SKM-1 treated with dmso at 0.1 percent for 144 hours (cell line): Measurements from ENCODE around the gene CRABP2.
A peak's percentile ranks its signal among the peaks of the same experiment; 100 is the strongest.

Source experiments
- DNase-seq: peaks from one replicate; lab custom pipeline; 2025; ENCODE audit not compliant: unreplicated experiment; lab: John Stamatoyannopoulos, UW

Gene CRABP2

DNA sequence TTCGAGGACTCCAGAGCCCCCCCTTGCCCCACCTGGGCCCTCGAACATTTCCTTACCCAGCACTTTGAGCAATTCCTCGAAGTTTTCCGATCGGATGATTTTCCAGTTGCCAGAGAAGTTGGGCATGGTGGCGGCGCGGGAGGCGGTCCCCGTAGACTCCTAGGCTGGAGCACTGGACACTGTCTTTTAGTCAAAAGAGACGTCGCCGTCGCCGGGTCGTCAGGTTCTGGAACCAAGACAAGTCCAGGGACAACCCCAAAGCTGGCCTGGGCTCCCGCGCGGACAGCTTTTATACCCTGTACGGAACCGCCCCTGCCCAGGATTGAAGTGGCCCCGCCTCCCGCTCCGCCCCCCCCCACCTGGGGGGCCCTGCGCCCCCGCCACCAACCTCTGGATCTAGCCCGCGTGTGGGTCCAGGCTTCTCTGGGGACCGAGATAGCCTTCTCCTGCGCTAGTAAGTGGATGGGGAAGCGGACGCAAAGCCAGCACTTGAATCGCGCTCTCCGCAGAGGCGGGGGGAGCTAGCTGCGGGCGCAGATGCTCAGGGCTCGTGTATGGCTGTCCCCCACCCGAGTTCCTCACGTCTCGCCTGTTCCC, at the start of gene CRABP2:
Gene CRABP2, minus strand, starts transcription at position 263 of the 597 bp plus-strand sequence. Its CDS starts 137 bp downstream, at position 126.
- no peak for DNase-seq

DNA sequence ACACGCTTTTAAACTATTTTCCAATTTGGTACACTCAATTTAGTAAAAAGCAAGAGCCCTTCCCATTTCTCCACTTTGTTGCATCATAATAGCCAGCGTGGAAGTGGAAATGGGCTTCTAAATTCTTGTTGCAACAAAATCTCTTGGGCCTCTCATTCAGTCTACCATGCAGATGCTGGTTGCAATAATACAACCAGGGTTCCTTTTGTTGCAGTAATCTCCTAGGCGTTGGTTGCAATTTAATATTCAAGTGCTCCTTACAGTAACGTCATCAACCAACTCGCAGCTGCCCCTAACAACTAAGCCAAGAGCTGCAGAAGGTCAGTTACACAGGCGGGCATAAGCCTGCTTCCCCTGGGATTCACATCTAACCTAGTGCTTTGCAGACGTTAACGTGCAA, 48.8 kb upstream of the CRABP2 start:
- no peak for DNase-seq

DNA sequence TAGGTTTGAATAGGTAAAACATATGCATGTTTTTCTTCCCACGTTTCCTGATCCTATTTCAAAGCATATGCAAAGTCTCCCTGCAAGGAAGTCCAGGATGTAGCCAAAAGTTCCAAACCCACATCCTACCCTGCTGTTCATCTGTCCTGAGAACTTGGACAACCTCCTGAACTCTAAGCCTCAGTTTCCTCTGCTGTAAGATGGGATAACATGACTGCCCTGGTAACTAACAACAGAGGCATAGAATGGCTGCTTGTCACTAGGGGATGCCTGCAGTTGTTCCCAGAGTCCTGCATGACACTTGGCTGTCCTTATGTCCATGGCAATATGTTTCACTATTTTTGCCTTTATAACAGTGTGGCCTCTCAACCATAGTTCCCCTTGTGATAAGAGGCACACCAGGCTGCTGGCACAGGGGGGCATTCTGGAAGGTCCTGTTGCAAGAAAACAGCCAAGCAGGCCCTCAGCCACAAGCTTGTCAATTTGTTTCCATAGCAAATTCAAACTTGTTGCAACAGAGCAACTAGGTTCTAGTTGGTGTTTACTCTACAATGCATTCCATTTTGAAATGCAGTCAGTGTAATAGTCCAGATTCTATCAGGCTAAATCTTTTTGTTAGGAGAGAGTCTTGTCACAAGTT, 47.6 kb upstream of the CRABP2 start:
- no peak for DNase-seq

DNA sequence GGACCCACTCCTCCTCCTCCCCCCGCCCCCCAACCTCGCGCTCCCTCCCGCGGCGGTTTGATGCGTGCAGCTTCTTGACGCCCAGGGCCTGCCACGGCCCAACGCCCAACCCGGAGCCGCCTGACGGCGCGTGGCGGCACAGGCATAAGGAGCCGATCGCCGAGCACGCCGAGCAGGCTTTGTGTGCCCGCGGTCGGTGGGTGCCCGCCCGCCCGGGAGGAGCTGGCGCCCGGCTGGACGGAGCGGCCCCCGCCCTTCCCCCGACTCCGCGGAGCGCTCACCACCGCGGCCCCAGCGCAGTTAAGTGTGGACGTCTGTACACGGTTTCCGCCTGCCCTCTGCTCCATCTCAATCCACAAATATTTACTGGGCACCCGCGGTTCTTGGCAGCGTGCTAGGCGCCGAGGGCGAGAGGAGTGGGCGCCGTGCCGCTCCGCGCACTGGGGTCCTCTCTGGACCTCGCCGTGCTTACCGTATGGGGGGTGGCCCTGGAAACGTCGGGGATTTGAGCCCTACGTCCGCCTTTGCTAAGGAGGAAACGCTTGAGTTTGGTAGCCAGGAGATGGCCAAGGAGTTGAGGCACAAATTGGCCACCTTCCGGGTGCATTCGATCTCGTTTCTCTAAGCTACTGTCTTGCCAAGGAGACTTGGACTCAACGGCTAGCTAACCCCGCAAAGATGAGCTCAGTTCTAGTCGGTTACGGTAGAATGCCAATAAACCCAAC, 46.5 kb upstream of the CRABP2 start:
- DNase-seq, result peak; percentile 97

DNA sequence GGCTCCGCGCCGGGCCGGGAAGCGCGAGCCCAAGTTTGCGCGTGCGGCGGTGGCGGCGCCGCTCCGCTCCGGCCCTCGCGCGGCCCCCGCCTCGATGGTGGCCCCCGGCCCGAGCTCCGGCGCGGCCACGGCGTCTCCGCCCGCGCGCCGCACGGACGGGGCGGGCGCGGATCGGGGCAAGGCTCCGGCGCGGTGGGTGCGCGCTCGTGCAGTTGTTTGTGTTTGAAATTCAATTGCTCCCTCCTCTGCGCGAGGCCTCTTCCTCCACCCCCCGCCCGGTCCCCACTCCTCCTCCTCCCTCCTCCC, 46.0 kb upstream of the CRABP2 start, which contains the start of gene HDGF:
Gene HDGF, minus strand, starts transcription at position 225 of the 306 bp plus-strand sequence. CDS start 246 bp downstream, outside the sequence.
- no peak for DNase-seq

DNA sequence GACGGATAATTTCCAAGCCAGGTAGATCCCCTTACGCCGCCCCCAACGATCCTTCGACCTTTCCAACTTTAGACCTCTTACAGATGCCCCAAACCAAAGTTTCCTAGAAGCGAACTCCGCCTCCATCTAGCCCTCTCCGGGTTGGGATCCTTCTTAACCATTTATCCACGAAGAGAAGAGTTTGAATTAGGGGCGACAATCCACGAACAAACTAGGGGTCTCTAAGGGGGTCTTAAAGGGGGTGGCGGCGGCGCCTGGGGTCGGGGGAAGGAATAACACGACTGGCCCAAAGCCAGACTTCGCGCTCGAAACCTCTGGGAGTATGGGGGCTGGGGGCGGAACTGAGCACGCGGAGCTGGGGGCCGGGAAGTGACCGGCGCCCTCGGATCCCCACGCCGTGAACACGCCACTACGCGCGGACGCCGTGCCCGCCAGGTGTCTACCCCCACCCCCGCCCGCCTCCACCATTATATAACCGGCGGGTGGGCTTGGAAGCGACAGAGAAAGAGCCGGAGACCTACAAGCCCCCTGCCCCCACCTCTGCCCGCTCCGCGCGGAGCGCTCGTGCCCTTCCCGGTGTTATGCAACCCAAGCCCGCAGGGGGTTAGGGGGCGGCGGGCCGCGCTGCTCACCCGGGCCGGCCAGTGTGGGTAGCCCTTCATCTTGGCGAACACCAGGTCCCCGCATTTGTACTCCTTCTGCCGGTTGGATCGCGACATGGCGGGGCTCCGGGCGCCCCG, 45.5 kb upstream of the CRABP2 start:
- DNase-seq, result peak; percentile 39

DNA sequence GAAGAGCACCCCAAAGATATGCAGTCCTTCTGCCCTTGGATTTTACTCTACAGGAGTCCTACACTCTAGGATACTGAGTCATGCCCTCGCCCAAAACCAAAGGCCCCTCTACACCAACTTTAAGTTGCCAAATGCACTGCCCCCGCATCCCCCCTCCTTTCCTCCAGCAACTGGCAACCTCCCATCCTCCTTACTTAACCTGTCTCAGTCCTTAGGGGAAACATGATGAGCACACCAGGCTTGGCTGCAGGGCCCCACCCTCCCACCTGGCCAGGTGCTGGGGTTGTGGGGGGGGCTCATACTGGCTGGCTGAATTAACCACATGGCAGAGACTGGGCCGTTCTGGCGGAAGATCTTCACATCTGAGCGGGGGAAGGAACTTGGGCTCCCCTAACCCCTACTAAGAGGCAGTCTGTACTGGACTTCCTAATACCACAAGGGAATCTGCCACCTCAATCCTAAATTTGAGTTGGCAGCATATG, 44.8 kb upstream of the CRABP2 start:
- no peak for DNase-seq

DNA sequence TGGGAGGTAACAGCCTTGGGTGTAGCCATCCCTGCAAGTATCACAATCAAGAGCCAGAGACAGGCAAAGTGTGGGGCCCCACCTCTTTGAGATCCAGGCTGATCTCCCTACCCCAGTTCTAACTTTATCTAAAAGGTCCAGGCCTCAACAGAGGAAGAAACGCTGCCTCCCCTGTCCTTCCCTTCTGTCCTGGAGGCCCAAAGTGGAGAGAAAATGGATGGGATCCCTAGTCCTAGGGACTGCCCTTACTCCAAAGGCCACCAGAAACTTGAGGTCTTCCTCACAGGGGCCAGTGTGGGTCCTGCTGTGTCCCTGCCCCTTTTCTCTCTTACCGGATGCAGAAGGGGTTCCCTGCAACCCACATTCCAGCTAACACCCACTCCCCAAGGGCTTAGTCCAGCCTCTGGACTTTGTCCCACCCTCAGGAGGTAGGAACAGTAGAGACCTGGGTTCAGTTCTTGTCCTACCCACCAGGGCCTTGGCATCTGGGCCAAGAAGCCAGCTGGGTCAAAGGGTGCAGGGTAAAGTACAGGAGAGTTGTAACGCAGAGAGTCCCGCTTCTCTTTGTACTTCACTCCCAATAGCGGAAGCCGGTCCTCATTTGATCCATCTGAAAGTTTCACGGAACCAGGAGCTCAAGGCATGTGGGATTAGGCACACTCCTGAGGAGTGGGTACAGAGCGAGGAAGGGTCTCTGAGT, 44.2 kb upstream of the CRABP2 start:
- DNase-seq, result no peak

DNA sequence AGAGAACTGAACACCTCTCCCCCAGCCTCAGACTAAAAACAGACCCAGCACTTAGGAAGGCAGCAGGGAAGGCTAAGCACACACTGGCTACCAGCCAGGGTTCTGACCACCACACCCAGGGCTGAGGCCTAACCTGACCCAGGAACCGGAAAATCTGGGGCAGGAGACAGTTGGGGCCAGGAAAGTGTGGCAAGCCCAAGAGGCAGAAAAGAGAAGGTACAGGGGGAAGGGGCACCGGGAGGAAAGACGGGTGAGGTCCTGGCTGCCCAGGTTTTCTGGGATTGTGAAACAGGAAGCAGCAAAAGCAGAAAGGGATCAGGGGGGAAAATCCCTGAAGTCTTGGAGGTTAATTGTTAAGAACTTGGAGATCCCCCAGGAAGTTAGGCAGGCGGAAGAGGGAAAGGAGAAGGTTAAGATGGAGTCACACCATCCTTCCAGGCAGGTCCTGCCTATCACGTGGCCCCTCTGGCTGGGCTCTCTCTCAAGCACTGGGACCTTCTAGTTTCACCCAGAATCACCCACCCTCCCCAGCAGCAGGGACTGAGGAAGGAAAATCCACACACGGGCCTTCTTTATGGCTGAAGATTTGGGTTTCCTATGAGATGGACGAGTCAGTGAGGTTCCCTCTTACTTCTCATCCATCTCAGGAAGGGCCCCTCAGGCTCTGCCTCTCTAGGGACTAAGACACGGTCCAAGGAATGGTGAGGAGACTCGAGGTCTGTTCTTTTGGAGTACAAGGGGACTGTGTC, 43.5 kb upstream of the CRABP2 start:
- DNase-seq, result peak; percentile 87

DNA sequence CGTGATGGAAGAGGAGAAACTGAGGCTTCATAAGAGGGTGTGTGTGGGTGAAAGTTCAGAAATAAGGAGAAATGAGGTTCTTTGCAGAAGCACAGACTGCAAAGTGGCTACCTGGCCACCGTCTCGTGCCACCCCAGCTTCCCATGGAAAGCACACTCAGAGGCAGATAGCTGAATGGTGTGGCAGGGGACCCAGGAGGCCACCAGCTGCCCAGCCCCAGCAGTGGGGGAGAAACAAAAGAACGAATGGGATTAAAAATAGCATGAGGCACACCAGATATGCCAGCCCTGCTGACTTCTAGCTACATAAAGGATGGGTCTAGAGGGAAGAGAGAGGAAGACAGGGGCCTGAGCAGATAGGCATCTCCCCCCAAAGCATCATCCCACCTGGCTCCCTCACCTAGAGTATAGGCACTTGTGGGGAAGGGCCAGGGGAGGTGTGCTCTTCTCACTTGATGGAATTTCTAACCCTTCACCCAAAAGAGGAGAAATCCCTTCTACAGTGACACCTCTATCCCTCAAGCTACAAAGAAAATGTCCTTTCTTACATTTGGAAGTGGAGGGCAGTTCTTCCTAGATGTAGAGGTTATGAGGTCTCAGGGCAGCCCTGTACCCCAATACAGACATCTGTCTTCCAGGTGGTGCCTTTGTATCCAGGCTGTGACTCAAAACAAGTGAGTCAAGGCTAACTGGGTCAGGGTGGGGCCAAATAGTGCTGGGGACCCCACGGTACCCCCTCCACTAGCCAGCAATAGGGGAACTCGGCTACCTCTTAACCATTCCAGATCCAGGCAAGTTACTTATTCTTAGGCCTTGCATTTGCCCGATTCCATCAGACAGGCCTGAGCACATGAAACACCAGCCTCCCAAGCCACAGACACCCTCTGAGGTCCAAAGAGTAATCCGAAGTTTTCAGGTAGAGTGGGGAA, 42.6 kb upstream of the CRABP2 start:
- no peak for DNase-seq

DNA sequence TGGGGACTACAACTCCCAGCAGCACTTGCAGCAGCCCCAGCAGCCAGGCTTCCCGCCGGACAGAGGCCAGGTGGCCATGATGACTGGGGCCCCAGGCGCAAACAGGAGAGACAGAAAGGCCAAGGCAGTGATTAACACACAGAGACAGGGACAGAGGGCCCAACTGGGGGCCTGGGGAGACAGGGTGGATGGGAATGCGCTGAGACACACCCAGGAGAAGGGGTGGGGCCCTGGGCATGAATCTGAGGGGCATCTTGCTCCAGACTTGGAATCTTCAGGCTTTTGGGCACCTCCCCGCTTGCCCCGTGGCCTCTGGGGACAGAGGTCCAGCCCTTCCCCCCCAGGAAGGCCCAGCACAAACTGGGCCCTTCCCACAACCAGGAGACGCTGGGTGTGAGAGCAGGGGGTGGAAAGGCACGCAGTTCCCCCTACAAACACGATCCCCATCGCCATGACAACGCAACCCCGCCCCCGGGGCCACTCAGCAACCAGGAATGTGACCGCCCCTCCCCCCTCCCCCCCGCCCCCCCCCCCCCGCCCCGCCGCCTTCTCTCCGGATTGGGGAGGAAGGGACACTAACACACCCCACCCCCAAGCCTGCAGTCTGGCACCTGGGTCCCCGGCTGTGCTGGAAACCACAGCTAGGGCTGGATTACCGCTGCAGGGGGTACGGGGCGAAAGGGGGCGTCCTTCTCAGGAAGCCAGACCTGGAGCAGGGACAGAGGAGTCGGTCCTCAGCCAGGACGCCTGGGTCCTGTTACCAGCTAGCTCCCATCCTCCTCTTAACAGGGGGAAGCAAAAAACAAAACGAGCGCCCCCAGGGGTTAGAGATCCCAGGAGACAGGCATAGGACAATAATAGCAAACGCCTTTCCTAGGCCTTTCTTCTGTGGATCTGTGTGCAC, 41.6 kb upstream of the CRABP2 start:
- DNase-seq, result peak; percentile 44

DNA sequence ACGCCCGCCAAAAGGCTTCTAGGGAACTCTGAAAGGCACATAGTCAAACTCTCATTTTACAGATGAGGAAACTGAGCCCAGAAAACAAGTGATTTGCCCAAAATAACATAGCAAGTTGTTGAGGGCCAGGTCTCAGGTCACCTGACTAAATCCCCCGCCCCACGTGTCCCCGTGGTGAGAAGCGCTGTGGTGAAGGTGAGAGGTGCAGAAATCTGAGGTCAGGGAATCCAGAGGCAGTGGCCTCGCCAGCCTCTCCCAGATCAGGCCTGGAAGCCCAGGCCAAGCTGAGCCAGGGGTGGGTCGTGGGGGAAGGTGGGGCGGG, 41.0 kb upstream of the CRABP2 start:
- DNase-seq, result no peak

DNA sequence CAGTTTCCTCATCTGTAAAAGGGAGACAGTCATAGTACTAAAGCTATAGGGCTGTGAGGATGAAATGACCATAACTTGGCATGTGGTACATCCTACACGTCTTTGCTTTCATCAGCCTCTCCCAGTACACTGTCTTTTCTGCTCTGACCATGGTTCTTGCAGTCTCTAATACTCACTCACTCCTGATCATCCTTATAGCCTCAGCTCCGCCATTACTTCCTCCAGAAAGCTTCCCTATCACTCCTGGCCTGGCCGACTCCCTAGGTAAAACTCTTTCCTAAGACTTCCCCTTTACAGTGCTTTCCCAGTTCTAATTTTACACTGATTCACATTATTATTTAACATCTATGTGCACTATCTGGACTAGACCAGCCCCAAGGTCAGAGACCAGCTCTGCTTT, 40.5 kb upstream of the CRABP2 start:
- DNase-seq, result no peak

DNA sequence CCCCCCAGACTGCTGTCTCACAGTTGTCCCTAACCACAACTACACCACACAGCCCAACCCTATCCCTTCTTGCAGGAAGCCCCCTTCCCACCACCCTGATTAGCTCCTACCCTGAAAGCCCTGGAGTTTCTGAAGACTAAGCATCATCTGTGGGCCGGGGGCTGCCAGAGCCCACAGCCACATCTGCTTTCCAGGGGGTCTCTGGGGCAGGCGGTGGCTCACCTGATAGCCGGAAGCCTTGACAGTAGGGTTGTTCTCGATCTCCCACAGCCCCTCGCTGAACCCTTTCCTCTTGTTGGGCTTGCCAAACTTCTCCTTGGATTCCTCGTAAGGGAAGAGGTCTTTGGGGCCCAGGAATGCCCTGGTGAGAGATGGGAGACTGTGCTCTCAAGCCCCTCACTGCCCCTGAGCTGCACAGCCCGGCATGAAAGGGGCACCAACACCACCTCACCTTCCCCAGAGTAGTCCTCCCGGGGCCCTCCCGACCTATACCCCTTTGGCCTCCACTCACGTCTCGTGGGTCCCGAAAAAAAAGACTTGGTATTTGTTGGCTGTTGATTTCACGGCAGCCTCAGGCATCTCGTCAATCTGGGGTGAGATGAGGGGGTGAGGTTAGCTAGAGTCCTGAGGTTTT, 39.5 kb upstream of the CRABP2 start:
- DNase-seq, result no peak

DNA sequence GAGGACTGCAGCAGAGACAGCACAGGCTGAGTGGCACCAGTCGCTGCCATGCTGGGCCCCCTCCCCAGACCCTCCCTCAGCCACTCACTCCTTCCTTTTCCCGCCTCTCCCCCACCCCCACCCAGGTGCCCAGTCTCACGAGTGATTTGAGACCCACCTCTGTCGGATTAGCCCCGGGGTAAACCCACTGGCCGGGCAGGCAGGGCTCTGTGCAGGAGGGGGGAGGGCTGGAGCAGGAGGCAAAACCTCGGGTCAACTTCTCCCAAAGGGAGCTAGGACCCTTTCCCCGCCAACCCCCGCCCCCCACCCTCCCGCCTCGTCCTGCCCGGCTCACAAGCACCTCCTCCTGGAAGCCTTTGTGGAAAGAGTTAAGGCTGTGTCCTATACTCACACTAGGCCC, 39.0 kb upstream of the CRABP2 start:
- no peak for DNase-seq

DNA sequence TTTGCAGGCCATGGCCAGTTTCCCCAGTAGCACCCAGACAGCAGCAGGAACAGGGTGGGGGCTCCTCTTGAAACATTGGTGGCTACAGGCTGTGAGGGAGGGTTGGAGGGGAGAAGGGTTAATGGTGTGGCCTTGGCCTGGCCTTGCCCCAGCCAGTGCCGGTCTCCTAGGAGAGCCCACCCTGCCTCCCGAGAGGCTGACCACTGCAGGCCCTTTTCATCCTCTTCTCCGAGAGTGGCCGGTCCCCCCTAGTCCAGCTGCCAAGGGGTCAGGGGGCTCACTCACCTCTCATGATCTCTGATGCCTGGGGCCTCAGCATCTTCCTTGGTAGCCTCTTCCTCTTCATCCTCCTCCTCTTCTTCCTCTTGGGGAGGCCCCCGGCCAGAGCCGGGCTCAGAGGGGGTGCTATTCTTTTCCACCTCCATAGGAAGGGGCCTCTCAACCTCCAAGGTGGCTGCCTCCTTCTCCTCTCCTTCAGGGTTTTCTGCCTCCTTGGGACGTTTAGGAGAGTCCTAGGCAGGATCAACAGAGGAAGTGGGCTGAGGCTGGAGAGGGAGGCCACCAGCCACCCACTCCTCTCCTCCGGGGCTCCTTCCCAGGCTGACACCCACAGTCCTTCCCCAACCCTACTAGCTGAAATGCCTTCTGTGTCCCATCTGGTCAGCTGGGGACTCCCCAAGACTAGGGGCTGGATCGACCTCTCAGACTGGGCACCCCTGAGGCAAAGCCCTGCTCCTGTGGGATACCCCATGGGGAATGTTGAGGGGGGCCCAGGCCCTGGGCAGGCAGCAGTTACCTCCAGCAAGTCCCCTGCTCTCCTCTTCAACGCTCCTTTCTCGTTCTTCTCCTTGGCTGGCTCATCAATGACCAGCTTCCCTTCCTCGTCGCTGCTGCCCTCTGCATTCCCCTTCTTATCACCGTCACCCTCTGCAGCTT, 38.3 kb upstream of the CRABP2 start:
- DNase-seq, result no peak

DNA sequence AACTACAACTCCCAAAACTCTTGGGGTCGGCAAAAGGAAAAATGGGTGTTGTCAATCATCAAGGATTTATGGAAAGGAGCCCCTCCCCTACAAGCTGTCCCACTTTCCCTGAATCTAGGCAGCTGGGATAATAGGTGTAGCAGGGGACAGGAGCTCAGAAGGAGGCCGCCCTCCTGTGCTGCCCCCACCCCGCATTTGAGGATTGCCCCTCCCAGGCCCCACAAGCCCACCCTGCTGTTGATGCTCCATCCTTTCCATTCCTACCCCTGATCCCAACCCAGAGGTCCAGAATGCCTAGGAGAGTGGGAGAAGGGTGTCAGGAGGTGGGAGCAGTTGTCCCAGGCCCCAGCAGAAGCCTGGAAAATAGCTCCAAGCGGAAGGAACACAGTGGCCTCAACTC, 37.4 kb upstream of the CRABP2 start:
- no peak for DNase-seq
